ENCODE measurements around the gene DDOST.

- TF ChIP-seq POLR2AphosphoS5 (IDR thresholded peaks at IDR 0.05; ENCODE audit: low read depth, low read length) (no peak), TAF1 (IDR thresholded peaks at IDR 0.05; ENCODE audit: low read depth, low read length) (no peak)
These were observed 28.5 kb upstream of the DDOST start for GRCh38 chr1:20689645-20690056.
